HL-60 (cell line): ENCODE results near the gene EEA1.

Source experiments
- CTCF ChIP-seq: IDR thresholded peaks from one replicate; pipeline ENCODE4 v1.5.1; 2011; ENCODE audit warnings: low read length, control low read depth, inconsistent platforms; ENCODE audit not compliant: insufficient read depth
- GABPA ChIP-seq: IDR thresholded peaks from 2 replicates; pipeline ENCODE4 v1.6.1; 2012; ENCODE audit warnings: low read depth
- POLR2AphosphoS5 ChIP-seq: IDR thresholded peaks from 2 replicates; pipeline ENCODE4 v1.6.1; 2012; ENCODE audit warnings: low read depth
- REST ChIP-seq: IDR thresholded peaks from 2 replicates; pipeline ENCODE4 v1.6.1; 2012; ENCODE audit warnings: low read depth; ENCODE audit not compliant: insufficient replicate concordance
- SPI1 ChIP-seq: IDR thresholded peaks from 2 replicates; pipeline ENCODE4 v1.6.1; 2012; ENCODE audit warnings: low read depth, mild to moderate bottlenecking, borderline replicate concordance

- TF ChIP-seq CTCF (no peak), GABPA (no peak), REST (no peak), POLR2AphosphoS5 (no peak), SPI1 (no peak)
Observed at GRCh38 chr12:92890601-92891106, 38.4 kb downstream of the EEA1 start.
